Measurements from ENCODE around the gene PDCD4.

- TF ChIP-seq CTCF (IDR thresholded peaks at IDR 0.05) (no peak), MXD4 (CRISPR knock-in tag; IDR thresholded peaks at IDR 0.05; ENCODE audit: borderline replicate concordance) (no peak), CREB1 (CRISPR knock-in tag; IDR thresholded peaks at IDR 0.05) (no peak), ATF3 (CRISPR knock-in tag; conservative IDR thresholded peaks at IDR 0.05) (no peak), SP1 (CRISPR knock-in tag; conservative IDR thresholded peaks at IDR 0.05) (no peak), ARID4B (CRISPR knock-in tag; IDR thresholded peaks at IDR 0.05; ENCODE audit: borderline replicate concordance) (no peak), TP53 (CRISPR knock-in tag; IDR thresholded peaks at IDR 0.05) (no peak), ZNF671 (CRISPR knock-in tag; IDR thresholded peaks at IDR 0.05) (no peak), ZNF317 (CRISPR knock-in tag; IDR thresholded peaks at IDR 0.05; ENCODE audit: borderline replicate concordance, low read depth) (no peak), MAX (CRISPR knock-in tag; IDR thresholded peaks at IDR 0.05) (no peak)
These were observed 43.9 kb upstream of the PDCD4 start for GRCh38 chr10:110827875-110828274.

Measured in WTC11 (cell line).